Measurements from ENCODE around the gene KIAA1614. TPM values are rescaled to one million over a fixed set of nuclear protein-coding genes. Genes with fewer than 3 reads are reported as not detected.
A peak's percentile ranks its signal among the peaks of the same experiment; 100 is the strongest.

KIAA1614 gene
- total and polyA plus RNA-seq, 4 donors, result 2.1 to 6.4 (median 4.5) TPM

GRCh38 chr1:180921891-180922630 lies 9.4 kb downstream of the KIAA1614 start:
- H3K9me3 ChIP-seq (ENCODE audit: control insufficient read depth in 4 of 4, insufficient read depth in 3 of 4, low read length in 3 of 4), result no peaks in the 10 kb centered on the region
- ATAC-seq (ENCODE audit: insufficient read depth, low FRiP score) (no peak), DNase-seq (no peak)
- no peak for TF ChIP-seq CTCF (IDR thresholded peaks at IDR 0.05; ENCODE audit: control extremely low read depth, extremely low read depth)
- H3K27ac ChIP-seq (ENCODE audit: low read depth in 1 of 2, low read length in 1 of 2), result no peak overlapping the region
- WGBS, 2 donors, result 83 to 85% methylated on average over 21 of the region's 21 CpGs
- no peak overlapping the region for H3K9ac ChIP-seq (ENCODE audit: insufficient read depth in 1 of 2, low read length in 2 of 2)
- no peak overlapping the region for H3K4me3 ChIP-seq
- H3K4me1 ChIP-seq (ENCODE audit: control insufficient read depth in 5 of 5, insufficient read depth in 5 of 5, low read length in 5 of 5), result peaks cover 0 to 28% (median 15%) of the 10 kb centered on the region in 5 donors
- peaks cover 0 to 9% (median 4%) of the 10 kb centered on the region in 4 donors for H3K36me3 ChIP-seq (ENCODE audit: control insufficient read depth in 4 of 4, insufficient read depth in 4 of 4, low read length in 4 of 4)
- no peaks in the 10 kb centered on the region for H3K27me3 ChIP-seq (ENCODE audit: control insufficient read depth in 3 of 3, insufficient read depth in 3 of 3, low read length in 2 of 3)

- H3K36me3 ChIP-seq (ENCODE audit: control insufficient read depth in 4 of 4, insufficient read depth in 4 of 4, low read length in 4 of 4), result peaks cover 0 to 7% (median 2%) of the 10 kb centered on the region in 4 donors
- H3K9ac ChIP-seq (ENCODE audit: insufficient read depth in 1 of 2, low read length in 2 of 2), result no peak overlapping the region
- no peak for DNase-seq
- H3K27ac ChIP-seq (ENCODE audit: low read depth in 1 of 2, low read length in 1 of 2), result no peak overlapping the region
- ATAC-seq (ENCODE audit: insufficient read depth, low FRiP score), result no peak
- TF ChIP-seq CTCF (IDR thresholded peaks at IDR 0.05; ENCODE audit: control extremely low read depth, extremely low read depth), result no peak
- 84 to 85% methylated on average over 8 of the region's 8 CpGs for whole genome bisulfite sequencing, 2 donors
- H3K4me3 ChIP-seq, result no peak overlapping the region
- no peaks in the 10 kb centered on the region for H3K9me3 ChIP-seq (ENCODE audit: control insufficient read depth in 4 of 4, insufficient read depth in 3 of 4, low read length in 3 of 4)
- no peaks in the 10 kb centered on the region for H3K27me3 ChIP-seq (ENCODE audit: control insufficient read depth in 3 of 3, insufficient read depth in 3 of 3, low read length in 2 of 3)
- peaks cover 0 to 34% (median 20%) of the 10 kb centered on the region in 5 donors for H3K4me1 ChIP-seq (ENCODE audit: control insufficient read depth in 5 of 5, insufficient read depth in 5 of 5, low read length in 5 of 5)
These were observed 9.9 kb downstream of the KIAA1614 start for GRCh38 chr1:180922631-180923015.

- Histone ChIP-seq H3K9ac (ENCODE audit: insufficient read depth in 1 of 2, low read length in 2 of 2) (no peak overlapping the region), H3K4me3 (no peak overlapping the region), H3K9me3 (ENCODE audit: control insufficient read depth in 4 of 4, insufficient read depth in 3 of 4, low read length in 3 of 4) (no peaks in the 10 kb centered on the region), H3K36me3 (ENCODE audit: control insufficient read depth in 4 of 4, insufficient read depth in 4 of 4, low read length in 4 of 4) (peaks cover 0 to under 1% (median 0%) of the 10 kb centered on the region in 4 donors), H3K27me3 (ENCODE audit: control insufficient read depth in 3 of 3, insufficient read depth in 3 of 3, low read length in 2 of 3) (no peaks in the 10 kb centered on the region), H3K27ac (ENCODE audit: low read depth in 1 of 2, low read length in 1 of 2) (no peak overlapping the region), H3K4me1 (ENCODE audit: control insufficient read depth in 5 of 5, insufficient read depth in 5 of 5, low read length in 5 of 5) (peaks cover 1 to 40% (median 27%) of the 10 kb centered on the region in 5 donors)
- WGBS, 2 donors, result 61 to 73% methylated on average over 13 of the region's 13 CpGs
- TF ChIP-seq CTCF (IDR thresholded peaks at IDR 0.05; ENCODE audit: control extremely low read depth, extremely low read depth), result no peak
- DNase-seq (peak; percentile 33 to 50 (median 50)), ATAC-seq (ENCODE audit: insufficient read depth, low FRiP score) (no peak)
These were observed 10.5 kb downstream of the KIAA1614 start for GRCh38 chr1:180923021-180923841.
